Astrocyte of the spinal cord (primary cell): ENCODE data around the gene SIL1.

Source experiments
- DNase-seq: peaks from one replicate; pipeline ENCODE4 v3.0.0; 2011; ENCODE audit warnings: low read depth, low spot score
- H3K4me3 ChIP-seq: 2 replicates; pipeline ENCODE4 v1.5.1; 2011; ENCODE audit warnings: low read depth, mild to moderate bottlenecking, low read length, moderate library complexity
- in situ Hi-C: cut with HindIII; loops from 2 replicates; pipeline ENCODE4 v1.10.0; 2017; ENCODE audit warnings: low sequenced_read_pairs
- TF ChIP-seq, protein P1 (sequence below): IDR thresholded peaks from 2 replicates; pipeline ENCODE4 v1.5.1; 2012; ENCODE audit warnings: low read depth, mild to moderate bottlenecking, low read length, inconsistent platforms

Gene SIL1

GRCh38 chr5:139150367-139150999 is 47.7 kb downstream of the SIL1 start:
- no peak overlapping the region for H3K4me3 ChIP-seq
- TF ChIP-seq, protein P1, sequence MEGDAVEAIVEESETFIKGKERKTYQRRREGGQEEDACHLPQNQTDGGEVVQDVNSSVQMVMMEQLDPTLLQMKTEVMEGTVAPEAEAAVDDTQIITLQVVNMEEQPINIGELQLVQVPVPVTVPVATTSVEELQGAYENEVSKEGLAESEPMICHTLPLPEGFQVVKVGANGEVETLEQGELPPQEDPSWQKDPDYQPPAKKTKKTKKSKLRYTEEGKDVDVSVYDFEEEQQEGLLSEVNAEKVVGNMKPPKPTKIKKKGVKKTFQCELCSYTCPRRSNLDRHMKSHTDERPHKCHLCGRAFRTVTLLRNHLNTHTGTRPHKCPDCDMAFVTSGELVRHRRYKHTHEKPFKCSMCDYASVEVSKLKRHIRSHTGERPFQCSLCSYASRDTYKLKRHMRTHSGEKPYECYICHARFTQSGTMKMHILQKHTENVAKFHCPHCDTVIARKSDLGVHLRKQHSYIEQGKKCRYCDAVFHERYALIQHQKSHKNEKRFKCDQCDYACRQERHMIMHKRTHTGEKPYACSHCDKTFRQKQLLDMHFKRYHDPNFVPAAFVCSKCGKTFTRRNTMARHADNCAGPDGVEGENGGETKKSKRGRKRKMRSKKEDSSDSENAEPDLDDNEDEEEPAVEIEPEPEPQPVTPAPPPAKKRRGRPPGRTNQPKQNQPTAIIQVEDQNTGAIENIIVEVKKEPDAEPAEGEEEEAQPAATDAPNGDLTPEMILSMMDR = no peak

GRCh38 chr5:139149477-139150199 is 48.5 kb downstream of the SIL1 start:
- DNase-seq = peak; percentile 46
- no peak overlapping the region for H3K4me3 ChIP-seq
- in situ Hi-C loops = no loop called here
- TF ChIP-seq, protein P1 = no peak

More at GRCh38 chr5:139150367-139150999, 47.7 kb downstream of the SIL1 start:
- DNase-seq = no peak
- in situ Hi-C loops = no loop called here

GRCh38 chr5:139148986-139149385 is 49.2 kb downstream of the SIL1 start:
- in situ Hi-C loops = no loop called here
- DNase-seq = no peak
- TF ChIP-seq, protein P1 = no peak
- no peak overlapping the region for H3K4me3 ChIP-seq

DNA sequence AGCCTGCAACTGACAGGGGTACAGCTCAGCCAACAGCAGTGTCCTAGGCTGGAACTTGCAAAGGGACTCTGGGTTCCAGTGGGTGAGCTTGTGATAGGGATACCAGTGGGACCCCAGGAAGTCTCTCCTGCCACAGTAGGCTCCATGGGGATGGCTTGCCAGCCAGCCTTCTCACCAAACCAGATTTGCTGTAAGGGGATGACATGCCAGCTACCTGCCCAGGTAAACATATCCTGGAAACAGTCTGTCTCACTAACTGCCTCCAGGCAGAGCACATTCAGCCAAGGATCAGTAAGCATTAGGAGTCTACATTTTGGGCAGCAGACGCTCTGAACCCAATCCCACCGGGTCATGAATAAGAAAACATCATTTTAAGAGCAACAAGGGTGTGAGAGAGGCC is 49.9 kb downstream of the SIL1 start:
- no peak overlapping the region for H3K4me3 ChIP-seq
- TF ChIP-seq, protein P1 = no peak
- no peak for DNase-seq
- in situ Hi-C loops = no loop called here

- TF ChIP-seq, protein P1 = no peak
- peak; percentile 77 for DNase-seq
- in situ Hi-C loops = no loop called here
- H3K4me3 ChIP-seq = no peak overlapping the region
These were observed 50.6 kb downstream of the SIL1 start for GRCh38 chr5:139147483-139148087.

- H3K4me3 ChIP-seq = no peak overlapping the region
These were observed 51.2 kb downstream of the SIL1 start for GRCh38 chr5:139146809-139147482.

More at GRCh38 chr5:139146809-139147482, 51.2 kb downstream of the SIL1 start:
- DNase-seq = no peak
- in situ Hi-C loops = no loop called here
- TF ChIP-seq, protein P1 = no peak
